SK-N-MC (cell line): Measurements from ENCODE around the gene OR4A15.

Source experiments
- EZH2 ChIP-seq: fragments of 200-600 bp; sonication (generic); IDR thresholded peaks from one replicate; pipeline ENCODE4 v1.6.1; 2017; ENCODE audit warnings: antibody characterized with exemption
- FOXP2 ChIP-seq: optimal IDR thresholded peaks from 2 replicates; pipeline ENCODE3; 2011; ENCODE audit warnings: mild to moderate bottlenecking, moderate library complexity; ENCODE audit not compliant: insufficient read depth; ENCODE audit errors: extremely low read length, control extremely low read depth
- POLR2AphosphoS5 ChIP-seq: IDR thresholded peaks from 2 replicates; pipeline ENCODE4 v1.6.1; 2012; ENCODE audit warnings: mild to moderate bottlenecking, low read depth, low read length, borderline replicate concordance

DNA sequence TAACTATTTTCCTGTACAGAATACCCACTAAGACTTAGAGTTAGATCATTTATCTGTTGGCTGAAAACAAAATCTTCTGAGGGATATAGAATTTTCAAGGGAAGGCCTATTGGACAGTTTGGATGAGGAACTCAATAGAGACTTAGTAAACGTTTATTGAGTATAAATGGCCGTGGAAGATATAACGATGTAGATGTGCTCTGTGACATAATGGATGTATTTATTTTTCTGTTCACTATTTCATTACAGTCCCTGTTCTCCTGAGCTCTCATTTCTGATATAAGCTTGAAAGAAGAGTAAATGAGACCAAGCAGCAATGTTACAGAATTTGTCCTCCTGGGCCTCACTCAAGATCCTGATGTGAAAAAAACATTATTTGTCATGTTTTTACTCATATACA, 24.9 kb upstream of the OR4A15 start, which contains the start of gene OR4A16:
- no peak for TF ChIP-seq EZH2
- no peak for TF ChIP-seq POLR2AphosphoS5
- no peak for TF ChIP-seq FOXP2
